PC-3 (cell line): ENCODE results near the gene TTC27. TPM values are rescaled to one million over a fixed set of nuclear protein-coding genes. Genes with fewer than 3 reads are reported as not detected.

ENCODE experiments used
- ATAC-seq: fragments of 200-7000 bp; cut with Tn5 transposase; 2 replicates; pipeline ENCODE4 v1.9.1; 2020; ENCODE audit warnings: mild to moderate bottlenecking, moderate library complexity
- Bru-seq: library from RNA; stranded (reverse); fragments of 400-500 nt; gene quantifications from one replicate; lab custom pipeline; 2021; lab: Mats Ljungman, UMichigan
- BruChase-seq, 2 experiments: library from RNA; stranded (reverse); fragments of 400-500 nt; gene quantifications; one replicate each; lab custom pipeline; 2021; lab: Mats Ljungman, UMichigan
- BruUV-seq: library from RNA; stranded (reverse); fragments of 400-500 nt; replicated peaks from 2 replicates; lab custom pipeline; 2021; lab: Mats Ljungman, UMichigan
- CTCF ChIA-PET: fragments of 300-600 bp; sonication (Branson Sonifier 250); formaldehyde crosslinking; loops from one replicate; lab custom pipeline; 2022; ENCODE audit warnings: antibody characterized with exemption; lab: Charles Lee
- POLR2A ChIA-PET: fragments of 300-600 bp; sonication (Branson Sonifier 250); formaldehyde crosslinking; loops from one replicate; lab custom pipeline; 2022; ENCODE audit warnings: antibody characterized with exemption; ENCODE audit not compliant: unreplicated experiment; lab: Charles Lee
- DNase-seq: peaks from one replicate; pipeline ENCODE4 v3.0.0-alpha.2; 2015
- H2AFZ ChIP-seq: fragments of 300-600 bp; sonication (generic); 2 replicates; pipeline ENCODE4 v1.6.0; 2016; ENCODE audit warnings: antibody characterized with exemption, low read length
- H3F3A ChIP-seq: fragments of 300-600 bp; sonication (generic); one replicate; pipeline ENCODE4 v1.6.0; 2017; ENCODE audit warnings: antibody characterized with exemption, low read length, control low read depth, mild to moderate bottlenecking; ENCODE audit not compliant: unreplicated experiment
- H3K27ac ChIP-seq: fragments of 300-600 bp; sonication (generic); 2 replicates; pipeline ENCODE4 v1.5.1; 2016; ENCODE audit warnings: mild to moderate bottlenecking, low read length
- H3K27me3 ChIP-seq: fragments of 300-600 bp; sonication (generic); 2 replicates; pipeline ENCODE4 v1.6.1; 2016; ENCODE audit warnings: low read length, mixed read lengths
- H3K36me3 ChIP-seq: fragments of 300-600 bp; sonication (generic); 2 replicates; pipeline ENCODE4 v1.6.1; 2016; ENCODE audit warnings: low read depth, mixed run types, low read length, mixed read lengths
- H3K4me1 ChIP-seq: fragments of 300-600 bp; sonication (generic); 2 replicates; pipeline ENCODE4 v1.5.1; 2016; ENCODE audit warnings: low read length; ENCODE audit not compliant: insufficient read depth
- H3K4me2 ChIP-seq: fragments of 300-600 bp; sonication (generic); 2 replicates; pipeline ENCODE4 v1.6.0; 2016; ENCODE audit warnings: low read length
- H3K4me3 ChIP-seq: fragments of 300-600 bp; sonication (generic); 2 replicates; pipeline ENCODE4 v1.5.1; 2016; ENCODE audit warnings: mild to moderate bottlenecking, low read length, mixed read lengths
- H3K79me2 ChIP-seq: fragments of 300-600 bp; sonication (generic); 2 replicates; pipeline ENCODE4 v1.6.1; 2017; ENCODE audit warnings: low read length, mixed read lengths
- H3K9ac ChIP-seq: fragments of 300-600 bp; sonication (generic); 2 replicates; pipeline ENCODE4 v1.6.0; 2016; ENCODE audit warnings: mild to moderate bottlenecking, low read length
- H3K9me2 ChIP-seq: fragments of 300-600 bp; sonication (generic); replicated peaks from 2 replicates; pipeline ENCODE4 v1.6.1; 2016; ENCODE audit warnings: mixed run types, low read length, mixed read lengths
- H3K9me3 ChIP-seq: fragments of 300-600 bp; sonication (generic); 2 replicates; pipeline ENCODE4 v1.6.1; 2016; ENCODE audit warnings: low read length, mixed read lengths
- H4K20me1 ChIP-seq: fragments of 300-600 bp; sonication (generic); 2 replicates; pipeline ENCODE4 v1.6.1; 2016; ENCODE audit warnings: low read length, mixed read lengths
- EZH2 ChIP-seq: fragments of 300-600 bp; sonication (generic); IDR thresholded peaks from one replicate; pipeline ENCODE4 v1.6.1; 2017; ENCODE audit warnings: antibody characterized with exemption, mild to moderate bottlenecking, low read length; ENCODE audit not compliant: unreplicated experiment
- EZH2phosphoT487 ChIP-seq: fragments of 300-600 bp; sonication (generic); IDR thresholded peaks from 2 replicates; pipeline ENCODE4 v1.6.1; 2018; ENCODE audit warnings: mild to moderate bottlenecking, antibody characterized with exemption, low read length, borderline replicate concordance
- intact Hi-C: fragments of 100-400 bp; cut with micrococcal nuclease; formaldehyde crosslinking; loops from 2 replicates; pipeline ENCODE4 v1.9.0; 2023
- long read RNA-seq: library from polyadenylated mRNA; unstranded; transcript quantifications from one replicate; pipeline ENCODE4 v2.0.0, GENCODE V29; 2021; ENCODE audit not compliant: unreplicated experiment
- total RNA-seq: library from RNA; depleted of rRNA; stranded (reverse); fragments of >200 nt; gene quantifications from 2 replicates; pipeline ENCODE4 v1.2.3, GENCODE V29; 2014; rRNA removed
- TF ChIP-seq, protein P1 (sequence below): fragments of 300-600 bp; sonication (generic); conservative IDR thresholded peaks from 2 replicates; pipeline ENCODE4 v1.5.1; 2017; ENCODE audit warnings: antibody characterized with exemption, low read depth, mild to moderate bottlenecking, low read length

TTC27 gene
- total RNA-seq, result 33.0 and 33.5 TPM in 2 replicates
- percentile 68 among the genes with signal in this experiment for Bru-seq, nascent RNA
- BruChase-seq, experiment 1, labeled RNA remaining after a 6-hour chase, result percentile 61 among the genes with signal in this experiment
- percentile 64 among the genes with signal in this experiment for BruChase-seq, experiment 2, labeled RNA remaining after a 2-hour chase
- long read RNA-seq, transcript TTC27-201 (20 exons, 2,876 nt), result major isoform, 26 of 58 reads
- long read RNA-seq, partial matches to known transcripts, result 18 of 58 reads
- long read RNA-seq, other reads (novel, unspliced or antisense), result 14 of 58 reads

DNA sequence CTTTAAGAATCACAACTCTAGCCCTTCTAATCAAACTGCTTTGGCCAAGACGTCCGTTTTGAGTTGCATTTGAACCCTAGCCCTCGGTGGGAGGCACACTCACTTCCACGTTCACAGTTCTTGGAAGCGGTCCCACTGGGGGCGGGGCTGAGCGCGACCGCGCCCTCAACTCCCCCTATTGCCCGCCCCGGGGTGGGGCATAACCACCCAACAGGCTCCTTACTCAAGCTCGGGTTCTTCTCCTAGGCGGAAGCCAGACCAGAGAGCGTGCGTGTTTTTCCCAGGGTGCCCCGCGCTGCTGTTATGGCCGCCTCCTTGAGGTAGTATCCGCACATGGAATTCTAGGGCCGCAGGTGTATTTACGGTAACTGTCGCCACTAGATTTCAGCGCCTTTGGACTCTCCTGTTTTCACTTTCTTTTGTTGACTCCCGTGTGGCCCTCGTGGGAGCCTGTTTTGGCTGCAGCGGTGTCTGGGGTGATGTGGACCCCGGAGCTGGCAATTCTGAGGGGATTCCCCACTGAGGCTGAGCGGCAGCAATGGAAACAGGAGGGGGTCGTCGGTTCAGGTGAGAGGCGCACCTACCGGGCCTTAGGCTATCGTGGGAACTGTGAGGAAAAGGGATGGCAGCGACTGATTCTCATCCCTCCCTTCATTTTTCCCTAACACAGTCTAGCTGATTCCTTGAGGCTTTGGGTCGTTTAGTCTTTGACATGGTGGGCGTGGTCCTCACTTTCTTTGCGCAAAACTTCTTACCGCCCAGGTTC lies at the start of gene TTC27:
Gene TTC27 (plus strand): TSS at position 237 of the 766 bp plus-strand sequence. CDS start 243 bp downstream, at position 480.
- CTCF ChIA-PET, result no interaction called here
- Histone ChIP-seq H3K9me2 (no peaks in the 10 kb centered on the region), H3K9me3 (no peaks in the 10 kb centered on the region), H4K20me1 (no peaks in the 10 kb centered on the region; the same call in 1 of the 2 replicates), H3K27ac (peak within 1 kb of the TSS; percentile 49), H3K27me3 (no peaks in the 10 kb centered on the region), H3K4me1 (peaks cover 24% of the 10 kb centered on the region), H3K9ac (peak within 1 kb of the TSS; percentile 95), H3K4me3 (peak within 1 kb of the TSS; percentile 100), H3K36me3 (peaks cover 16% of the 10 kb centered on the region), H3K4me2 (peak within 1 kb of the TSS; percentile 95), H3F3A (no peaks in the 10 kb centered on the region), H2AFZ (peak within 1 kb of the TSS; percentile 98), H3K79me2 (peaks cover 34% of the 10 kb centered on the region)
- POLR2A ChIA-PET, result interaction anchor here (0.6 to 0.7 kb wide), 2 partner anchors 60 to 121 kb away, joined by 3 read pairs; no protein-coding TSS in a partner anchor
- TSS peak; percentile 70 for BruUV-seq
- ATAC-seq, result peak; percentile 98
- intact Hi-C loops, result loop anchor here (1.0 kb wide), 1 partner anchor 115 kb away; no protein-coding TSS in a partner anchor
- peak; percentile 96 for DNase-seq
- TF ChIP-seq EZH2 (no peak), EZH2phosphoT487 (no peak)
- TF ChIP-seq, protein P1, sequence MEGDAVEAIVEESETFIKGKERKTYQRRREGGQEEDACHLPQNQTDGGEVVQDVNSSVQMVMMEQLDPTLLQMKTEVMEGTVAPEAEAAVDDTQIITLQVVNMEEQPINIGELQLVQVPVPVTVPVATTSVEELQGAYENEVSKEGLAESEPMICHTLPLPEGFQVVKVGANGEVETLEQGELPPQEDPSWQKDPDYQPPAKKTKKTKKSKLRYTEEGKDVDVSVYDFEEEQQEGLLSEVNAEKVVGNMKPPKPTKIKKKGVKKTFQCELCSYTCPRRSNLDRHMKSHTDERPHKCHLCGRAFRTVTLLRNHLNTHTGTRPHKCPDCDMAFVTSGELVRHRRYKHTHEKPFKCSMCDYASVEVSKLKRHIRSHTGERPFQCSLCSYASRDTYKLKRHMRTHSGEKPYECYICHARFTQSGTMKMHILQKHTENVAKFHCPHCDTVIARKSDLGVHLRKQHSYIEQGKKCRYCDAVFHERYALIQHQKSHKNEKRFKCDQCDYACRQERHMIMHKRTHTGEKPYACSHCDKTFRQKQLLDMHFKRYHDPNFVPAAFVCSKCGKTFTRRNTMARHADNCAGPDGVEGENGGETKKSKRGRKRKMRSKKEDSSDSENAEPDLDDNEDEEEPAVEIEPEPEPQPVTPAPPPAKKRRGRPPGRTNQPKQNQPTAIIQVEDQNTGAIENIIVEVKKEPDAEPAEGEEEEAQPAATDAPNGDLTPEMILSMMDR, result no peak

- ChIA-PET CTCF (no interaction called here), POLR2A (no interaction called here)
- Histone ChIP-seq H3K79me2 (no peaks in the 10 kb centered on the region), H3K9me2 (no peaks in the 10 kb centered on the region), H3K9me3 (no peaks in the 10 kb centered on the region), H4K20me1 (no peaks in the 10 kb centered on the region), H3F3A (no peaks in the 10 kb centered on the region), H3K9ac (no peak overlapping the region), H3K4me3 (no peak overlapping the region), H2AFZ (no peak overlapping the region), H3K27ac (no peak overlapping the region), H3K36me3 (no peaks in the 10 kb centered on the region), H3K4me1 (no peaks in the 10 kb centered on the region), H3K4me2 (no peak overlapping the region), H3K27me3 (no peaks in the 10 kb centered on the region)
- ATAC-seq (peak; percentile 43), DNase-seq (peak; percentile 4)
- intact Hi-C loops, result no loop called here
- no TSS peak for BruUV-seq
- TF ChIP-seq EZH2phosphoT487 (no peak), EZH2 (no peak)
- TF ChIP-seq, protein P1, result no peak
Measured at GRCh38 chr2:32591669-32592463, 36.0 kb upstream of the TTC27 start.
